Measurements from ENCODE around the gene CPVL. TPM values are rescaled to one million over a fixed set of nuclear protein-coding genes. Genes with fewer than 3 reads are reported as not detected.

CPVL gene
- total RNA-seq, 1 donor from 2014 or later = 49.8 TPM

DNA sequence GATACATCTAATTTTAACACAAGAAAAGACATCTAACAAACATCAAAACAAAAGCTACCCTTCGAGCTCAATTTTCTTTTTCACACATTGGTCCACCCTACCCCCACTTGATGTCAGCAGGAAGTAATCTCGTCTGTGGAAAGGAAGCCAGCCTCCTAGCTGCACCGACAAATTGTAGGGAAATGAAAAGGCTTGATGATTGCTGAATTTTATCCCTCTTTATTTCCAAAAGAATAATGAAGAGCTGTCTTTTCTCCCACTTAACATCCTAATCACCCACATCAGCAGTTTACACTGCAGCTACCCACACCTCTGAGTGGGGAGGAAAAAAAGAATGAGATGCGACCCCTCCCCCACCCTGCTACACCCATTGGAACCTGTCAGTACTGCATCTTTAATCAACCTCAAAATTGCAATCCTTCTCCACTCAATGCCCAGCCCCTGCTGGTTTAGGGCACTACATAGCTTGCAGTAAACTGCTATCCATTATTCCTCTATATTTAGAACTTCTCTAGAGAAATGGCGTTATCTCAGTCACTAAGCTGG is 10.6 kb upstream of the CPVL start:
- no peak for DNase-seq (ENCODE audit: low spot score)

DNA sequence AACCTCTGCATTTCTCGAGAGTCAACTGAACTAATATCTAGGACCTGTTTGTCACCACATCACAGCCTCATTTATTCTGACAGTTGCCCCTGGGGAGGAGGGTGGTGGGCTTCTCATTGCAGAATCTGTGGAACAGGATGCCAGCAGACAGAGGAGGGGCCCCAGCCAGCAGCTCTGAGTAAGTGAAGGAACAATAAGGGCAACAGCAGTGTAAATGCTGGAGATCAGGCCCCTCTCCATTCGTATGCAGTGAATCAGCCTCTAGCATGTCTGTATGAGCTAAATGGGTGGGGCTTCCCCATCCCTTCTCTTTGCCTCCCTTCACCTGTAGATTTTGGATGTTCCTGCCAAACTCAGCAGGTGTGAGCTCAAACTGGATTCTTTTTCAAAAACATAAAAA is 7.7 kb upstream of the CPVL start:
- no peak for DNase-seq (ENCODE audit: low spot score)

DNA sequence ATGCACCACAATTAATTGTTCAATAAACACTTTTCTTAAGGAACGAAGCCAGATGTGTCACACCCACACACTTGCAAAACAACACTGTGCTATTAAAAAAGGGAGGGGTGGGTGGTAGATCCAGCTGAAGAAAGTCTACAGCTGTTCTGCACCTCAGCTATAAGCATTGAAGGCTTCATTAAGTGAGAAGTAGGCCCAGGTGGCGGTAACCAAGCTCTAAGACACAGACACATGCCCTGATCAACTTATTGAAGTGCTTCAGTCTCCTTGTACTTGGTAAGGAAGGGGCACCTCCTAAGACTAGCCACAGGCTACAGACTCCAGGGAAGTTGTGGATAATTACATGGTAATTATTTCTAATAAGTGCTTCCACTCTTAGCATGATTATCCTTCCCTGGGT is 4.5 kb upstream of the CPVL start:
- no peak for DNase-seq (ENCODE audit: low spot score)

DNA sequence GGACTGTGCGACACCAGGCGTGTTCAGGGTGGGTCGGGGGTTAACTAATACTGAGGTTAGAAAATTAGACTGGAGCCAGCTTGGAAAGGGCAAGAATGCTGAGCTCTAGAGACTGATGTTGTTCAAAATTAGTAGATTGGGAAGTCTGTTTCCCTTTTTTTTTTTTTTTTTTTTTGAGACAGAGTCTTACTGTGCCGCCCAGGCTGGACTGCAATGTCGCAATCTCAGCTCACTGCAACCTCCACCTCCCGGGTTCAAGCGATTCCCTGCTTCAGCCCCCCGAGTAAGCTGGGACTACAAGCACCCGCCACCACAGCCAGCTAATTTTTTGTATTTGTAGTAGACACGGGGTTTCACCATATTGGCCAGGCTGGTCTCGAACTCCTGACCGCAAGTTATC is 2.7 kb upstream of the CPVL start:
- no peak for DNase-seq (ENCODE audit: low spot score)

DNA sequence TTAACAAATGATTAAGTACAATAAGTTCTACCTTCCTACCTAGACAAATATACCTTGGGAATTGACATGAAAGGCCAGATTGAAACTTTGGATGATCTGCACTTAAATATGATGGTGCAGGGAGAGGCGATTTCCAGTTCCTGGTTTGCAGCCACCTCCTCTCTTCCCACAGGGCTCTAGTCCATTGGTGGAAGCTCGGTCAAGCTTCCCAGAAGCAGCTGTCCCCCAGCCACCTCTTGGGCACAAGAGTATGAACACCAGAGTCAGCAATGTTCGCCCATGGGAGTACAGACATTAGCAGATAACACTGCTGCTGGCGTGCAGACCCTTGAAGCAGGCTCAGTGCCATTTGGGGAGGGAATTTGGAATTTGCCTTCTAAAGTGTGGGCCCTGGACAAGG is 1.5 kb upstream of the CPVL start:
- no peak for DNase-seq (ENCODE audit: low spot score)

GRCh38 chr7:29146888-29147609 is 712 bp upstream of the CPVL start:
- DNase-seq (ENCODE audit: low spot score) = no peak

DNA sequence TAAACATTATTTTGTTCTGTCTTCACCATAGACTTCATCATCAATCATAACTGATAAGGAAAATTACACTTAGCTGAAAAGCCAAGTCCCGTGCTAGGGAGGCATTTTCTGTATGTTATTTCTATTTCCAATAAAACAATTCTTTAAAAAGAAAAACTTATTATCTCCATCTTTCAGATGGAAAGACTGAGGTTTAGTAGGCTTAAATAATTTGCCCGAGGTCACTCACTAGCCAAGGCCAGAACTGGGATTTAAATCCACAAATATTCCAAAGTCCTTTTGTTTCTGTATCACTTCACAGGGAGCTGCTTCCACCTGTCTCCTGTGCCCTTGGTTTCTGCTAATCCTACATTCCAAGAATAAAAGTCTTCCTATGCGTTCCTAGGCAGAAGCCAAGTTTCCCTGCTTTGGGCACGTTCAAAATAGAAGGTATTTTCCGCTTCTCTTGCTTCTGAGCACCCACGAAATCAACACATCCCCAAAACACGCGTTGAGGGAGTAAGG is 732 bp downstream of the CPVL start:
- no peak for DNase-seq (ENCODE audit: low spot score)

DNA sequence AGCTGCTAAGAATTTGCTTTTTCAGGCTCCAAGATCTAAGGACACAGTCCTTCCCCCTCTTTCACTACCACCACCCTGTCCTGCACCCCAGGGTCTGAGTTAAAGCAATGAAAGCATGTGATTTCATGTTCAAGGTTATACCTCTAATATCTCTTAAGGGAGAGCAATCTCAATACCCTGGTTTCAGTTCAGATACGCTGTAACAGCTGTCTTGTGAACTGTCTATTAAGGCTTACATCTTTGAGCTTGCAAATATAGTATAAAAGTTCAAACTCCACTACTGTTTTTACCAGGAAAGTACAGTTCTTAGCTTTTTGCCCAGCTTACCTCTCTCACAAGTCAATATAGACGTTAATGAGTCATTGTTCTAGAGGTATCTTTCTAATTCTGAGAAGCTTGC is 2.6 kb downstream of the CPVL start:
- DNase-seq (ENCODE audit: low spot score) = no peak

GRCh38 chr7:29142021-29142727 is 4.2 kb downstream of the CPVL start:
- DNase-seq (ENCODE audit: low spot score) = no peak

GRCh38 chr7:29140873-29141468 is 5.4 kb downstream of the CPVL start:
- DNase-seq (ENCODE audit: low spot score) = no peak

- DNase-seq (ENCODE audit: low spot score) = no peak
Measured at GRCh38 chr7:29139796-29140195, 6.5 kb downstream of the CPVL start.

GRCh38 chr7:29139191-29139590 is 7.1 kb downstream of the CPVL start:
- DNase-seq (ENCODE audit: low spot score) = no peak

DNA sequence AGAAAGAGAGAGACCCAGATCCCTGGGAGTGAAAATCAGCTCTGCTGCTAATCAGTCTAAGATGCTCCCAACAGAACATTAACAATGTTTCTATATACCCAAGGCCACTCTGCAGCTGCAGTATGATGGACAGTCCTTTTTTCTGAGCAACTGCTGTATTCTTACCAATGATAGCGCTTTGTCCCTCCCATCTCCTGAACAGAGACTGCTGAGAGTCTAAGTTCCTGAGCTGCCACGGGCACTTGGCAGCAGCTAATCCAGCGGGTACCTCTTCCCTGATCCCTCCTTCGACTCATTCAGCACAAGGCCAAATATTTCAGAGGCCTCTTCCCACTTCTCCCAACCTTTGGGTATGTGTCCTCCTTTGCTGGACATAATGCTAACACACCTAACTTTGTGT is 7.7 kb downstream of the CPVL start:
- no peak for DNase-seq (ENCODE audit: low spot score)

GRCh38 chr7:29135846-29136245 is 10.5 kb downstream of the CPVL start:
- DNase-seq (ENCODE audit: low spot score) = no peak

- no peak for DNase-seq (ENCODE audit: low spot score)
Measured at GRCh38 chr7:29132980-29133379, 13.4 kb downstream of the CPVL start.

DNA sequence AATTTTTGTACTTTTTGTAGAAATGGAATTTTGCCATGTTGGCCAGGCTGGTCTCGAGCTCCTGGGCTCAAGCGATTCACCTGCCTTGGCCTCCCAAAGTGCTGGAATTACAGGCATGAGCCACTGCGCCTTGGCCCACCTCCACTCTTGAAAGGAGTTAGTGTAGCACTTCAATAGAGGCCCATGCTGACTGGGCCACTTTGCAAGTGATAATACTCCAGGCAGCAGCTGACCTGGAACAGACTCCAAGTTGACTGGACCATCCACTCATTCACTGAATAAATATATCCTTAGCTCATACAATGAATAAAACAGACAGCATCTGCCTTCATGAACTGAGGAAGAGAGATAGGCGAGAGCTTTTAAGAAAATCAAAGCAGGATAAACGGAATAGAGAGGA is 14.7 kb downstream of the CPVL start:
- DNase-seq (ENCODE audit: low spot score) = no peak

DNA sequence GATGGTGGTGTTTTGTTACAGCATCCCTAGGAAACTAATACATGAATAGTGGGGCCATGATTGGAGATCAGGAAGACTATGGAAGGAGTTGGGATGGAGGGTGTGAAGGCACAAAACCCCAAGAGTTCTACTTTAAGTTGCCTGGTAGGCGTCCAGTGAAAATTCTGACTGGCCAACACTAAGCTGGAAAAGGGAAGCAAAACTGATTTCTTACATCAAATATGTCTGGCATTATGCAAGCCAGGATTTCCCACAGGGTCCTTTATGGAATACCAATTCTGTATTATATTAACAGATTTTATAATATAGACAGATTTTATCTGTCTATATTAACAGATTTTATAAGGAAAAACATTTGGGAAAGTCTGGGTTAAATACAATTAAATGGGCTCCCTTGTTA is 16.2 kb downstream of the CPVL start:
- DNase-seq (ENCODE audit: low spot score) = no peak

DNA sequence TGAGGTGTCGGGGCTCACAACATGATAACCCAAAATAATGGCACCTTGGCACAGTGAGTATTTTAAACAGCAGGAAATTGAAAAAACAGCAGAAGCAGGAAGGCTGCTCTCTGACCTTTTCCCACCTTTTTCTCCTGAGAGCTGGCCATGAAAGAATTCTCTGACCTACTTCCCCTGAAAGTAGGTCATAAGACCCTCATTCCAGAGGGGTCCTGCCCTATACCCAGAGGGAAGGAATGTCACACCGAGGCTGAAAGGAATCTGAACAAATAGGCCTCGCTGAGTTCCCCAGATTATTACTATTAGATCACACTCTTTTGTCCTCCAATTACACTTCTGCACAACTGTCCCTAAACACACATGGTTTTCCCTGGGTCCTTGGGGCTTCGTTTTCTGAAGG is 18.8 kb downstream of the CPVL start:
- no peak for DNase-seq (ENCODE audit: low spot score)

- no peak for DNase-seq (ENCODE audit: low spot score)
Measured at GRCh38 chr7:29126804-29127203, 19.5 kb downstream of the CPVL start.

- no peak for DNase-seq (ENCODE audit: low spot score)
Measured at GRCh38 chr7:29123626-29124190, 22.6 kb downstream of the CPVL start.

GRCh38 chr7:29122759-29123158 is 23.6 kb downstream of the CPVL start:
- no peak for DNase-seq (ENCODE audit: low spot score)

DNA sequence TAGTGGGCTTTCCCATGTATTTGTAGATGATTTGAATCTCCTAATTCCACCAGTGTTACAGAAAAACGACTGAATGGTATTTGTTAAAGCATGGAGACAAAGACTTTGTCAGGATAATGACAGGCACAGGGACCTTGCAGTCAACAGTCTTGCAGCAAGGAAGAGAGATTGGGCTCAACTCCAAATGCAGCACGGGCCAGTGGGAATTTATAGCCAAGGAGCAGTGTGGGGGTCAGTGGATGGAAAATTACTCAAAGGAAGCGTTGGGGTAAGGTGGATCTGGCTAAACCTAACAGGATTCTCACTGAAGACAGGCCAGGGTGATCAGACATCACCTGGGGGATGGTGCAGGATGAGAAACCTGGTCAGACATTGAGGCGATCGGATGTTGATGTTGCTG is 24.3 kb downstream of the CPVL start:
- DNase-seq (ENCODE audit: low spot score) = no peak
